Neural progenitor cell (in vitro differentiated cells): ENCODE data around the gene USP7. TPM values are rescaled to one million over a fixed set of nuclear protein-coding genes. Genes with fewer than 3 reads are reported as not detected.
A peak's percentile ranks its signal among the peaks of the same experiment; 100 is the strongest.

Experiments used
- DNase-seq: peaks from one replicate; pipeline ENCODE4 v3.0.0-alpha.2; 2016; ENCODE audit warnings: low spot score
- H2AFZ ChIP-seq: fragments of 200-600 bp; sonication (generic); replicated peaks from 2 replicates; pipeline ENCODE4 v1.6.1; 2016; ENCODE audit warnings: antibody characterized with exemption
- H3F3A ChIP-seq: fragments of 200-600 bp; sonication (generic); 2 replicates; pipeline ENCODE4 v1.6.1; 2016; ENCODE audit warnings: antibody characterized with exemption, low read depth
- H3K27ac ChIP-seq: fragments of 200-600 bp; sonication (generic); 2 replicates; pipeline ENCODE4 v1.5.1; 2016; ENCODE audit warnings: mild to moderate bottlenecking
- H3K27me3 ChIP-seq: fragments of 200-600 bp; sonication (generic); 2 replicates; pipeline ENCODE4 v1.6.1; 2016; ENCODE audit warnings: mild to moderate bottlenecking, moderate library complexity
- H3K36me3 ChIP-seq: fragments of 200-600 bp; sonication (generic); 2 replicates; pipeline ENCODE4 v1.5.1; 2016
- H3K4me1 ChIP-seq: fragments of 200-600 bp; sonication (generic); 2 replicates; pipeline ENCODE4 v1.6.1; 2016; ENCODE audit warnings: mixed run types
- H3K4me2 ChIP-seq: fragments of 200-600 bp; sonication (generic); 2 replicates; pipeline ENCODE4 v1.6.1; 2016
- H3K4me3 ChIP-seq: fragments of 200-600 bp; sonication (generic); 2 replicates; pipeline ENCODE4 v1.5.1; 2016
- H3K79me2 ChIP-seq: fragments of 200-600 bp; sonication (generic); 2 replicates; pipeline ENCODE4 v1.6.1; 2016; ENCODE audit warnings: low read depth
- H3K9ac ChIP-seq: fragments of 200-600 bp; sonication (generic); 2 replicates; pipeline ENCODE4 v1.6.1; 2016
- H3K9me3 ChIP-seq: fragments of 200-600 bp; sonication (generic); 2 replicates; pipeline ENCODE4 v1.5.1; 2016; ENCODE audit warnings: low read depth
- H4K20me1 ChIP-seq: fragments of 200-600 bp; sonication (generic); 2 replicates; pipeline ENCODE4 v1.6.1; 2016; ENCODE audit warnings: low read depth
- H3K27ac Mint-ChIP-seq: 3 replicates; pipeline ENCODE4 v1.8.0; 2021; ENCODE audit warnings: mixed read lengths
- H3K27me3 Mint-ChIP-seq: 2 replicates; pipeline ENCODE4 v1.8.0; 2022; ENCODE audit warnings: low read depth, mild to moderate bottlenecking, inconsistent platforms, moderate library complexity, mixed read lengths; ENCODE audit not compliant: insufficient read depth
- H3K36me3 Mint-ChIP-seq: 3 replicates; pipeline ENCODE4 v1.8.0; 2021; ENCODE audit warnings: mixed read lengths
- H3K4me1 Mint-ChIP-seq: 3 replicates; pipeline ENCODE4 v1.8.0; 2021; ENCODE audit warnings: mixed read lengths
- H3K4me3 Mint-ChIP-seq: 3 replicates; pipeline ENCODE4 v1.8.0; 2021; ENCODE audit warnings: mild to moderate bottlenecking, moderate library complexity, mixed read lengths
- H3K9me3 Mint-ChIP-seq: 3 replicates; pipeline ENCODE4 v1.8.0; 2020; ENCODE audit warnings: mixed read lengths
- CTCF ChIP-seq: fragments of 200-600 bp; sonication (generic); IDR thresholded peaks from 2 replicates; pipeline ENCODE4 v1.5.1; 2017; ENCODE audit warnings: antibody characterized with exemption, mild to moderate bottlenecking
- EZH2 ChIP-seq: fragments of 200-600 bp; sonication (generic); IDR thresholded peaks from 2 replicates; pipeline ENCODE4 v1.6.1; 2017; ENCODE audit warnings: antibody characterized with exemption, mild to moderate bottlenecking, moderate library complexity
- EZH2phosphoT487 ChIP-seq: fragments of 200-600 bp; sonication (generic); IDR thresholded peaks from 2 replicates; pipeline ENCODE4 v1.6.1; 2017; ENCODE audit warnings: antibody characterized with exemption
- total RNA-seq: library from RNA; depleted of rRNA; stranded (reverse); fragments of >200 nt; gene quantifications from 2 replicates; pipeline ENCODE4 v1.2.3, GENCODE V29; 2015; ENCODE audit warnings: low replicate concordance

The USP7 gene
- total RNA-seq, 1 donor from 2014 or later = 90.3 TPM

DNA sequence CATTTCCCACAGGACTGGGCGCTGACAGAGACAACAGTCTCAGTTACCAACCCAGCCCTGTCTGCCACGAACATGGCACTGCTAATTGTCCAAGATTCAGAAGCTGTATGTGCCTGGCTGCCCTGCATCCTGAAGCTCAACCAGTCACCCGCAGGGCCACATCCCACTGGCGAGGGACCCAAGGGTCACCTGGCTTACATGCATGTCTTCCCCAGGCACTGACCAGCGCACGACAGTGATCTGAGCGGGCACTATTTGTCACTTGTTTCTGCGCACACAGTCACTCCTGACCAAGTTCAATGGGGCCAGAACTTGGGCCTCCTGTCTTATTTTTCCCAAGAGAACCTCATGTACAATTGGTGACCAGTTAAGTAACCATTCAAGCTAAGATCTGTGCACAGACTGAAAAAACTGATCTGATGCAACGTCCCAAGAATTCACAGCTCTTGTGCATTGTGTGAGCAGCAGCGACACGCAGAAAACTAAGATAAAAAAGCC is 13.1 kb downstream of the USP7 start:
- H3K4me2 ChIP-seq = peak overlapping the region; percentile 7
- H3K27me3 ChIP-seq = no peaks in the 10 kb centered on the region
- DNase-seq = no peak
- no peaks in the 10 kb centered on the region for H3K9me3 ChIP-seq
- Mint-ChIP-seq H3K4me3 (no peak overlapping the region), H3K4me1 (peaks cover 53% of the 10 kb centered on the region), H3K27me3 (no peaks in the 10 kb centered on the region), H3K27ac (peak overlapping the region; percentile 66), H3K36me3 (peaks cover 2% of the 10 kb centered on the region), H3K9me3 (no peaks in the 10 kb centered on the region)
- H3K79me2 ChIP-seq = peaks cover 95% of the 10 kb centered on the region
- H3K4me3 ChIP-seq = no peak overlapping the region
- no peak overlapping the region for H3K27ac ChIP-seq
- H3K36me3 ChIP-seq = no peaks in the 10 kb centered on the region
- H3K9ac ChIP-seq = no peak overlapping the region
- TF ChIP-seq CTCF (no peak), EZH2phosphoT487 (no peak), EZH2 (no peak)
- peaks cover 13% of the 10 kb centered on the region for H3F3A ChIP-seq
- peaks cover 95% of the 10 kb centered on the region for H4K20me1 ChIP-seq
- peaks cover 29% of the 10 kb centered on the region for H3K4me1 ChIP-seq
- no peak overlapping the region for H2AFZ ChIP-seq

GRCh38 chr16:8949536-8950418 is 13.9 kb downstream of the USP7 start:
- Histone ChIP-seq H4K20me1 (peaks cover 95% of the 10 kb centered on the region), H3F3A (peaks cover 21% of the 10 kb centered on the region), H3K9ac (no peak overlapping the region), H3K4me2 (peak overlapping the region; percentile 7), H3K79me2 (peaks cover 95% of the 10 kb centered on the region), H3K27me3 (no peaks in the 10 kb centered on the region), H3K4me1 (peaks cover 32% of the 10 kb centered on the region), H3K9me3 (no peaks in the 10 kb centered on the region), H3K4me3 (no peak overlapping the region), H2AFZ (no peak overlapping the region), H3K27ac (peak overlapping the region; percentile 10), H3K36me3 (no peaks in the 10 kb centered on the region)
- DNase-seq = no peak
- peaks cover 2% of the 10 kb centered on the region for H3K36me3 Mint-ChIP-seq
- no peak for TF ChIP-seq EZH2
- no peak for TF ChIP-seq EZH2phosphoT487
- no peak for TF ChIP-seq CTCF
- no peak overlapping the region for H3K4me3 Mint-ChIP-seq
- H3K4me1 Mint-ChIP-seq = peaks cover 54% of the 10 kb centered on the region
- H3K9me3 Mint-ChIP-seq = no peaks in the 10 kb centered on the region
- no peak overlapping the region for H3K27ac Mint-ChIP-seq
- H3K27me3 Mint-ChIP-seq = no peaks in the 10 kb centered on the region

- H3K27me3 ChIP-seq = no peaks in the 10 kb centered on the region
- H3K4me3 Mint-ChIP-seq = no peak overlapping the region
- H3K9me3 Mint-ChIP-seq = no peaks in the 10 kb centered on the region
- no peak overlapping the region for H3K27ac Mint-ChIP-seq
- no peak overlapping the region for H2AFZ ChIP-seq
- H3K36me3 ChIP-seq = no peaks in the 10 kb centered on the region
- no peak overlapping the region for H3K4me3 ChIP-seq
- H3K4me2 ChIP-seq = no peak overlapping the region
- H3F3A ChIP-seq = peaks cover 27% of the 10 kb centered on the region
- TF ChIP-seq EZH2phosphoT487 (no peak), CTCF (no peak), EZH2 (no peak)
- H3K36me3 Mint-ChIP-seq = peaks cover 2% of the 10 kb centered on the region
- no peaks in the 10 kb centered on the region for H3K9me3 ChIP-seq
- peaks cover 41% of the 10 kb centered on the region for H3K4me1 ChIP-seq
- peaks cover 96% of the 10 kb centered on the region for H3K79me2 ChIP-seq
- no peak overlapping the region for H3K9ac ChIP-seq
- H3K27ac ChIP-seq = no peak overlapping the region
- H3K27me3 Mint-ChIP-seq = no peaks in the 10 kb centered on the region
- peaks cover 58% of the 10 kb centered on the region for H3K4me1 Mint-ChIP-seq
- peaks cover 96% of the 10 kb centered on the region for H4K20me1 ChIP-seq
- DNase-seq = no peak
These were observed 14.9 kb downstream of the USP7 start for GRCh38 chr16:8948831-8949230.
